Glutamatergic neuron (in vitro differentiated cells): ENCODE data around the gene GFER. TPM values are rescaled to one million over a fixed set of nuclear protein-coding genes. Genes with fewer than 3 reads are reported as not detected.
"Not testable (repeated sequence)": the region's sequence is repeated elsewhere in the genome, so short reads cannot be mapped to it uniquely, and the experiment has no call there.

Experiments used
- DNase-seq: peaks from one replicate; pipeline ENCODE4 v3.0.0; 2022
- H3K27ac Mint-ChIP-seq: one replicate; pipeline ENCODE4 v1.8.0; 2020; ENCODE audit warnings: mild to moderate bottlenecking, mixed read lengths, inconsistent platforms; ENCODE audit not compliant: unreplicated experiment
- H3K27me3 Mint-ChIP-seq: one replicate; pipeline ENCODE4 v1.8.0; 2020; ENCODE audit warnings: mild to moderate bottlenecking, moderate library complexity, mixed read lengths, inconsistent platforms; ENCODE audit not compliant: unreplicated experiment
- H3K36me3 Mint-ChIP-seq: one replicate; pipeline ENCODE4 v1.8.0; 2020; ENCODE audit warnings: mild to moderate bottlenecking, mixed read lengths, inconsistent platforms; ENCODE audit not compliant: unreplicated experiment
- H3K4me1 Mint-ChIP-seq: one replicate; pipeline ENCODE4 v1.8.0; 2020; ENCODE audit warnings: mild to moderate bottlenecking, low read depth, mixed read lengths, inconsistent platforms; ENCODE audit not compliant: unreplicated experiment
- H3K4me3 Mint-ChIP-seq: one replicate; pipeline ENCODE4 v1.8.0; 2020; ENCODE audit warnings: mild to moderate bottlenecking, mixed read lengths, inconsistent platforms; ENCODE audit not compliant: unreplicated experiment
- H3K9me3 Mint-ChIP-seq: one replicate; pipeline ENCODE4 v1.8.0; 2020; ENCODE audit warnings: mild to moderate bottlenecking, moderate library complexity, mixed read lengths, inconsistent platforms; ENCODE audit not compliant: unreplicated experiment
- total RNA-seq: library from RNA; stranded (reverse); fragmentation: NEBNext Ultra II Directional; extraction: Animal tissue kit (Norgen Biotek cat#: 25700); gene quantifications from one replicate; pipeline ENCODE4 v1.2.1, GENCODE V29; 2021; ENCODE audit not compliant: unreplicated experiment
- TF ChIP-seq, protein P1 (sequence below): fragments of 200-600 bp; sonication (generic); IDR thresholded peaks from one replicate; pipeline ENCODE4 v1.5.0; 2021; ENCODE audit not compliant: partially characterized antibody, unreplicated experiment

Gene GFER
- total RNA-seq, 1 donor from 2014 or later: 26.0 TPM

- Mint-ChIP-seq H3K27ac (no peak overlapping the region), H3K4me1 (peaks cover 4% of the 10 kb centered on the region)
Measured at GRCh38 chr16:2031081-2031577, 47.1 kb downstream of the GFER start.

GRCh38 chr16:2032285-2033056, 48.5 kb downstream of the GFER start:
- peak overlapping the region; percentile 42 for H3K4me3 Mint-ChIP-seq

More at GRCh38 chr16:2031081-2031577, 47.1 kb downstream of the GFER start:
- DNase-seq: no peak
- Mint-ChIP-seq H3K9me3 (peaks cover 9% of the 10 kb centered on the region), H3K36me3 (no peaks in the 10 kb centered on the region), H3K4me3 (no peak overlapping the region), H3K27me3 (peaks cover 8% of the 10 kb centered on the region)
- TF ChIP-seq, protein P1, sequence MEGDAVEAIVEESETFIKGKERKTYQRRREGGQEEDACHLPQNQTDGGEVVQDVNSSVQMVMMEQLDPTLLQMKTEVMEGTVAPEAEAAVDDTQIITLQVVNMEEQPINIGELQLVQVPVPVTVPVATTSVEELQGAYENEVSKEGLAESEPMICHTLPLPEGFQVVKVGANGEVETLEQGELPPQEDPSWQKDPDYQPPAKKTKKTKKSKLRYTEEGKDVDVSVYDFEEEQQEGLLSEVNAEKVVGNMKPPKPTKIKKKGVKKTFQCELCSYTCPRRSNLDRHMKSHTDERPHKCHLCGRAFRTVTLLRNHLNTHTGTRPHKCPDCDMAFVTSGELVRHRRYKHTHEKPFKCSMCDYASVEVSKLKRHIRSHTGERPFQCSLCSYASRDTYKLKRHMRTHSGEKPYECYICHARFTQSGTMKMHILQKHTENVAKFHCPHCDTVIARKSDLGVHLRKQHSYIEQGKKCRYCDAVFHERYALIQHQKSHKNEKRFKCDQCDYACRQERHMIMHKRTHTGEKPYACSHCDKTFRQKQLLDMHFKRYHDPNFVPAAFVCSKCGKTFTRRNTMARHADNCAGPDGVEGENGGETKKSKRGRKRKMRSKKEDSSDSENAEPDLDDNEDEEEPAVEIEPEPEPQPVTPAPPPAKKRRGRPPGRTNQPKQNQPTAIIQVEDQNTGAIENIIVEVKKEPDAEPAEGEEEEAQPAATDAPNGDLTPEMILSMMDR: no peak

GRCh38 chr16:2033057-2033908, 49.3 kb downstream of the GFER start:
- peaks cover 5% of the 10 kb centered on the region for H3K27me3 Mint-ChIP-seq
- TF ChIP-seq, protein P1: no peak
- no peak for DNase-seq
- H3K4me3 Mint-ChIP-seq: no peak overlapping the region
- peaks cover 3% of the 10 kb centered on the region for H3K4me1 Mint-ChIP-seq
- no peaks in the 10 kb centered on the region for H3K36me3 Mint-ChIP-seq
- peaks cover 13% of the 10 kb centered on the region for H3K9me3 Mint-ChIP-seq
- no peak overlapping the region for H3K27ac Mint-ChIP-seq

More at GRCh38 chr16:2032285-2033056, 48.5 kb downstream of the GFER start:
- peaks cover 13% of the 10 kb centered on the region for H3K9me3 Mint-ChIP-seq
- H3K27ac Mint-ChIP-seq: no peak overlapping the region
- H3K4me1 Mint-ChIP-seq: peaks cover 2% of the 10 kb centered on the region
- no peak for DNase-seq
- TF ChIP-seq, protein P1: no peak
- H3K36me3 Mint-ChIP-seq: no peaks in the 10 kb centered on the region
- peaks cover 8% of the 10 kb centered on the region for H3K27me3 Mint-ChIP-seq

- H3K4me3 Mint-ChIP-seq, H3K4me1 Mint-ChIP-seq, DNase-seq, H3K27me3 Mint-ChIP-seq, H3K27ac Mint-ChIP-seq, H3K36me3 Mint-ChIP-seq: not testable (repeated sequence)
- H3K9me3 Mint-ChIP-seq: peaks cover 11% of the 10 kb centered on the region
Measured at GRCh38 chr16:2033909-2034695, 50.1 kb downstream of the GFER start.
